ENCODE data around the gene GAD1.

The GAD1 gene

GRCh38 chr2:170896622-170897021, 79.9 kb downstream of the GAD1 start:
- DNase-seq (ENCODE audit: low spot score), result no peak

- DNase-seq (ENCODE audit: low spot score), result no peak
Measured at GRCh38 chr2:170897108-170897507, 80.4 kb downstream of the GAD1 start.

DNA sequence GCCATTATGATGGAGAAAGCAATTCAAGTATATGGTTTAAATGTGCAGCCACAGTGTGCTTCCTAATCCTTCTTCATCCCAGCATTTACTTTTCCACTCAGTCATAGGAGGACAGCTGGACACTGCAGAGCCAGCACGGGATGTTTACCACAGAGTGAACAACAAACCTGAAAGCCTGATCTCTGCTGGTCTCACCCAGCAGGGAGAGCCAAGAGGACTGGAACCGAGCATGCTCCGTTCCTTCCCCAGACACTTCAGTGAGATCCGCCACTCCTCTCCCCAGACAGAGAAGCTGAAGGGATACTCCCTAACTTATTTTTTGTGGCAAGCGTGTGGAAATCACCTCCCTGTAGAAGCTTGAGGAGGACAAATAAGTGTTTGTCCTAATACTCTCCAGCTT, 89.2 kb downstream of the GAD1 start:
- DNase-seq (ENCODE audit: low spot score), result no peak
